Measurements from ENCODE around the gene HENMT1. TPM values are rescaled to one million over a fixed set of nuclear protein-coding genes. Genes with fewer than 3 reads are reported as not detected.

The HENMT1 gene
- total RNA-seq, 2 donors from 2014 or later = 0.41 to 0.55 TPM

- Histone ChIP-seq H3K4me3 (peak overlapping the region; percentile 4 to 14), H3K27me3 (no peaks in the 10 kb centered on the region), H3K27ac (no peak overlapping the region), H3K4me1 (no peaks in the 10 kb centered on the region), H3K9me3 (no peaks in the 10 kb centered on the region), H3K36me3 (no peaks in the 10 kb centered on the region)
- DNase-seq (ENCODE audit: low spot score) = no peak
- no peak for TF ChIP-seq CTCF (IDR thresholded peaks at IDR 0.05)
Observed at GRCh38 chr1:108679586-108680213, 18.8 kb upstream of the HENMT1 start.

- no peaks in the 10 kb centered on the region for H3K9me3 ChIP-seq
- H3K27me3 ChIP-seq = no peaks in the 10 kb centered on the region
- DNase-seq (ENCODE audit: low spot score) = no peak
- H3K4me1 ChIP-seq = no peaks in the 10 kb centered on the region
- no peak for TF ChIP-seq CTCF (IDR thresholded peaks at IDR 0.05)
- H3K36me3 ChIP-seq = no peaks in the 10 kb centered on the region
- no peak overlapping the region for H3K27ac ChIP-seq
- H3K4me3 ChIP-seq = no peak overlapping the region
Observed at GRCh38 chr1:108678706-108679105, 17.8 kb upstream of the HENMT1 start.

- DNase-seq (ENCODE audit: low spot score) = no peak
- Histone ChIP-seq H3K27ac (no peak overlapping the region), H3K9me3 (no peaks in the 10 kb centered on the region), H3K4me1 (no peaks in the 10 kb centered on the region), H3K27me3 (no peaks in the 10 kb centered on the region), H3K36me3 (no peaks in the 10 kb centered on the region), H3K4me3 (no peak overlapping the region)
- TF ChIP-seq CTCF (IDR thresholded peaks at IDR 0.05) = no peak
Observed at GRCh38 chr1:108671143-108671542, 10.2 kb upstream of the HENMT1 start.

GRCh38 chr1:108670131-108670773 is 9.4 kb upstream of the HENMT1 start:
- Histone ChIP-seq H3K27me3 (no peaks in the 10 kb centered on the region), H3K4me3 (no peak overlapping the region), H3K4me1 (no peaks in the 10 kb centered on the region), H3K36me3 (no peaks in the 10 kb centered on the region), H3K27ac (no peak overlapping the region), H3K9me3 (no peaks in the 10 kb centered on the region)
- DNase-seq (ENCODE audit: low spot score) = no peak
- TF ChIP-seq CTCF (IDR thresholded peaks at IDR 0.05) = no peak

GRCh38 chr1:108669679-108670078 is 8.8 kb upstream of the HENMT1 start:
- H3K36me3 ChIP-seq = no peaks in the 10 kb centered on the region

More at GRCh38 chr1:108669679-108670078, 8.8 kb upstream of the HENMT1 start:
- Histone ChIP-seq H3K27me3 (no peaks in the 10 kb centered on the region), H3K9me3 (no peaks in the 10 kb centered on the region), H3K27ac (no peak overlapping the region), H3K4me3 (no peak overlapping the region), H3K4me1 (no peaks in the 10 kb centered on the region)
- DNase-seq (ENCODE audit: low spot score) = no peak
- no peak for TF ChIP-seq CTCF (IDR thresholded peaks at IDR 0.05)

Data from right atrium auricular region (tissue), 2 donors.